ENCODE data around the gene DDC.
A peak's percentile ranks its signal among the peaks of the same experiment; 100 is the strongest.

The DDC gene, protein sequence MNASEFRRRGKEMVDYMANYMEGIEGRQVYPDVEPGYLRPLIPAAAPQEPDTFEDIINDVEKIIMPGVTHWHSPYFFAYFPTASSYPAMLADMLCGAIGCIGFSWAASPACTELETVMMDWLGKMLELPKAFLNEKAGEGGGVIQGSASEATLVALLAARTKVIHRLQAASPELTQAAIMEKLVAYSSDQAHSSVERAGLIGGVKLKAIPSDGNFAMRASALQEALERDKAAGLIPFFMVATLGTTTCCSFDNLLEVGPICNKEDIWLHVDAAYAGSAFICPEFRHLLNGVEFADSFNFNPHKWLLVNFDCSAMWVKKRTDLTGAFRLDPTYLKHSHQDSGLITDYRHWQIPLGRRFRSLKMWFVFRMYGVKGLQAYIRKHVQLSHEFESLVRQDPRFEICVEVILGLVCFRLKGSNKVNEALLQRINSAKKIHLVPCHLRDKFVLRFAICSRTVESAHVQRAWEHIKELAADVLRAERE

DNA sequence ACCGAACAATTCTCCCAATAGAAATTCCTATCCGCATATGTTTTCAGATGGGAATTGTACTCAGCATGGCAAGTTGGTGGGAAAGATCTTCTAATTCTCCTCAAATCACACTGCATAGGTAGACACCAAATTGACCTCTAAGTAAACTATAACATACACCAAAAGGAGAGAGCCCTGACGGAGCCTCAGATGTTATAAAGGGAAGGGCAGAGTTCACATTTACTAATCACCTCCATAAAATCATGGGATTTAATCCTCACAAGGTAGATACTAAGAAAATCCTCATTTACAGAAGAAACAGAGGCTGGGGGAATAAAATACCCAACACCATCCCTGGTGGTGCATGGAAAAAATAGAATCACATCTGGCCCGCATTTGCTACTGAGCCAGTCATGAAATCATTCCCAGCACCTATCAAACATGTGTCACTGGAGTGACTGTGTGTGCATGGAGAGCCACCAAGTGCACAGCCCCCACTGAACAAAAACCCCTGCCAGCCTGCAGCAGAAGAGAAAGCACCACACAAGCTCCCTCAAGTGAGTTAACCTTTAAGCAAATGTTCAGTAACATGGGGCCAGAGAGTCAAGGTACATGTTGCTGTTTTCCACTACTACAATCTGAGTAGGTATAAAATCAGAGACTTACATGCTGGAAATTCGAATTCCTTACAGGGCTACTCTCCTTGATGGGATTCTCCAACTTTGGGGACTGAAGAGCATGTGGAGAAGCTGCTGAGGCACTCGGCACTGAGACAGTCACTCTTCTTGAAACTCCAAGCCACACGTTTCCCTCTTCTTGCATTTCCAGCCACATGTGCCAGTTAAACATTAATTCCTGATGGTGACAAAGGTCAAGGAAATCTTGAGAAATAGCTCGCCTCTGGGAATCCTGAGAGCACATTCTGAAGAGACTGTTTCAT, at the start of gene DDC:
TSS of gene DDC (minus strand) at position 766 of the 919 bp plus-strand sequence. CDS start 21,320 bp downstream, outside the sequence.
- DNase-seq = no peak

DNA sequence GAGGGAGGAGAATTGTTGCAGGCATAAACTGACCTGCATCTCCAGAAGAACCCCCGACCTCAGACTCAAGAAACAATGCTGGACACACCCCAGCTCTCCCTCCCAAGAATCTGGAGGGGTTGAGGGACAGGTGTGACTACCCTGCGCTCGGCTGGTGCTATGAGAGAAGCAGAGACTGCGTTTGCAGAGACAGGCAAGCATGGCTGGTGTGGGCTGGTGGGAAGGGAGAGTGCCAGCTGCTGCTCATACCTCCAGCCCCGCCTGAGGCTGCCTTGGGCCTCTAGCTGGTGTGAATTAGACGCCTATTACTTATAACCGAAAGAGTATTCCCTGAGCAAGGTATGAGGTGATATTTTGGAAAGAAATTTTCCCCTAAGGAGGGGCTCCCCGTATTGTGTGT, 48.3 kb upstream of the DDC start:
- no peak for DNase-seq

DNA sequence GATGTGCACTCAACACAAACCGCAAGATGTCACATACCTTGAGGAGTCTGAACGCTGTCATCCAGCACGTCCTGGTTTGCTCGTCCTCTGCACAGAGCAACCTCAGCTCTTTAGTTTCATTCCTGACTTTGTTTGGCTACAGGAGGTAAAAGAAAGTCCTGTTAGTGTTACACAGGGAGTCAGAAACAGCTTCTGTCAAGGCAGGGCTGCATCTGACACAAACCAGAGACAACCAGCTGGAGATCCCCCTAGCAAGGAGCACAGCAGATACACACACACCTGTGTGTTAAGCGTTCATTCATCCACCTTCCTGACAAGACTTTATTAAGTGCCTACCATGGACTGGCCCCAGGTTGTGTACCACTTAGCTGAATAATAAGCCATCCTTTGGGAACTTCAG, 47.5 kb upstream of the DDC start:
- no peak for DNase-seq

DNA sequence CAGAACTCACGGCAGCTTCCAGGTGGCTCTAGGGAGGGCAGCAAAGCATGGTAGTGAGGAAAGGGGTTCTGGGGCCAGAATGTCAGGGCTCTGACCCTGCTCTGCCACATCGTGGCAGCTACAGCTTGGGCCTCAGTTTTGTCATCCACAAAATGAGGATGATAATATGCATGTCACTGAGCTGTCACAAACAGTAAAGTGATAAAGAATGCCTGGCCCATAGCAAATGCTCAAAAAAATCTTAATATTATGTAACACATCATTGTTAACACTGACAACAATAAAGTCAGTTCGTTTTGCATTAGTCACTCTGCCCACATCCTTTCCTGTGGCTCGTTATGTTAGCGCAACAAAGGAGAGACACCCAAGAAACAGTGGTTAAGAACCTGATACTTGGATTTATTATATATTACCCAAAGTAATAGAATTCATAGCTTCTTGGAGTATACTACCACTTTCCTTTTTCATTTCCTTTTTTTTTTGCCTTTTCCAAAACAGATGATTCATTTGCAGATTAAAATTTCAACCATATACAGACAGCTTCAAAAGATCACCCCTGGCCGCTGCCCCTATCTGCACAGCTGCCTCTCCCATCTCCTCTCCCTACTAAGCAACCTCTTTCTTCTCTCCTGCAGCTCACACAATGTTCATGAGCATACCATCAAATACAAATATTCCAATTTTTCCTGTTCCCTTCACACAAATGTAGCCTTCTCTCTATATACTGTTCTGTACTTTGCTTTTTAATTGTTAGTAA, 45.5 kb upstream of the DDC start:
- no peak for DNase-seq

DNA sequence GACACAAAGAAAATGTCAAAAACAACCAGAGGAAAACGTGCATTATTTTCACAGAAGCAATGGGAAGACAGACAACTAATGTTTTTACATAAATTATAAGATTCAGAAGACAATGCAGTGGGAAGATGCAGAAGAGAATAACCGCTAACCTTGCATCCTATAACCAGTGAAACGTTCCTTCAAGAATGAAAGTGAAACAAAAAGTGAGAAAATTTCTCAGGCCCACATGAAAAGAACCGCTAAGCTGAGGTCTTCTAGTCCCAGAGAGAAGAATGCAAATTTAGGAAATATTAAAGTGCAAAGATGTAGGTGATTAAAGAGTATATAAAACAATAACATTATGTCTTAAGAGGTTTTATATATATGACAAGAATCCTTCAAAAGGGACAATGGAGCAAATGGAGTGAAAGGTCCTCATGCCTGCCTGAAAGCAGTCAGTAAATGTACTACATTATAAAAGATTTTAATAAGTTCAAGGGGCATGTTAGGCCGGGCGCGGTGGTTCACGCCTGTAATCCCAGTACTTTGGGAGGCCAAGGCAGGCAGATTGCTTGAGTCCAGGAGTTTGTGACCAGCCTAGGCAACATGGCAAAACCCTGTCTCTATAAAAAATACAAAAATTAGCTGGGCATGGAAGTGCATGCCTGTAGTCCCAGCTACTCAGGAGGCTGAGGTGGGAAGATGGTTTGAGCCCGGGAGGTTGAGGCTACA, 43.1 kb upstream of the DDC start:
- DNase-seq = no peak

DNA sequence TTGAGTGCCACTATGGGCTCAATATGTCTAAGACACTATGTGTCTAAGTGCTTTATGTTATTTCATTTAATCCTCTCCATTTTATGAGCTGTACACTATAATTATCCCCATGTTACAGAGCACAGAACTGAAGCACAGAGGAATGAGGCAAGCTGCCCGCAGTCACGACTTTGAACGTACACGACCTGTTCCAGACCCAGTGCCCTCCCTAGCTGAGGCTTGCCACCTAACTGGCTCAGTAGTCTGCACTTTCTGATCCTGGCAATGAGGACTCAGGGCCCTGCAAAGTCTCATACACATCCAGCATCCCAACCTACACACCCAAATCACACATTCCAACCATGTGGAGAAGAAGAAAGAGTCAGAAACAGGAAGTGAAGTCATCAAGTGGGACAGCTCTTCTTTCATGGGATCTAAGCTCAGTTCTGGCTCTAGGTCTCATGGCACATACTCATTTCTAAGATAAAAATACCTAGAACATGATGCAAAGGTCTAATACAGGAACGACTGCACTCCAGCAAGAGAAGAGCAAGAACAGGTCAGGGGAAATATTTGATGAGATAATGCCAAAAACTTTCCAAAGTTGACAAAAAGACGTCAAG, 42.4 kb upstream of the DDC start:
- no peak for DNase-seq

DNA sequence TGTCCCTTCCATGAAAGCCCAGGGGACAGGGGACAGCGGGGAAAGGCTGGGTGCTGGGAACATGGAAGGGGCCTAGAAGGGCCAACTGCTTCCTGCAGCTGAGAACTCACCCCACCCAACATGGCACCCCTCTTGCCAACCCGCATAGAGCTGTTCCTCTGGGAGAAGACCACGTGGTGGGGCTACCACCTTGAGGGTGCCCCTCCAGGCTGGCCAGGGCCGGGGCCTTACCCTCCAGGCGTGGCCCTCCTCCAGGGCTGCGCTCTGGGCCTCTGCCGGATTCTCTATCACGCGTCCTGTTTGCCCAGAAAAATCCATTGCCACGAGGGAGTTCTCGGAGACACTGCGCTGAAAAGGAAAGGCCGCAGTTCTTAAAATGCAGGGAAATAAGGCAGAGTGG, 39.9 kb upstream of the DDC start:
- DNase-seq = no peak

DNA sequence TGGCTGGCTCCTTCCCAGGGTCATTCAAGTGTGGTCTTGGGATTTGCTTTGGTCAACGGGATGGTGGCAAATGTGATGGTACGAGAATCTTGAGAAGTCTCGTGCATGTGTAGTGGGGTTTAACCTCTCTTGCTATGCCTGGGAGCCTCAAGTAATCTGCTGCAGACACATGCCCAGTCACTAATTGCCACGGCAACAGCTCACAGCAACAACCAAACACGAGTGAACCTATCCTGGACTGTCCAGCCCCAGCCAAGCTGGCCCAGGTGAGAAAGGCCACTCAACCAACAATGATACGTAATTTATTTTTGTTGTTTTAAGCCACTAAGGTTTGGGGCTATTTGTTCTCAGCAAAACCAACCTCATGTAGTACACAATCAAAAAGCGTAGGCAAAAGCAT, 38.1 kb upstream of the DDC start:
- no peak for DNase-seq

DNA sequence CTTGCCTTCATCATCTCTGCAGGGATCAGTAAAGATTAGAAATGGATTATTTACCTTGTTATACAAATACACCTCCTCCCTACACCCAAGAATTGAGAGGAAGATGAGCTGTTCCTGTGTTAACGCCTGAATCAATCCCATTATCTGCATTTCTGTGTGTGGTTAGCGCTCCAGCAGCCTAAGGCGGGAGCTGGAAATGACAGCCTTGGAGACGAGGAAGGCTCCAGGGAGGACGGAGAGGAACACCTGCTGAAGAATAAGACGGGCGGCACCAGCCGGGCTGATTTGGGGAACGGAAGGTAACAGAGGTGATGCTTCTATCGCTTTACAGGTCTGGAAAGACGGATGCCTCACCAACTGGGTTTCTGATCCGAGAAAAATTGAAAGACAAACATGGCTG, 34.2 kb upstream of the DDC start:
- DNase-seq = no peak

DNA sequence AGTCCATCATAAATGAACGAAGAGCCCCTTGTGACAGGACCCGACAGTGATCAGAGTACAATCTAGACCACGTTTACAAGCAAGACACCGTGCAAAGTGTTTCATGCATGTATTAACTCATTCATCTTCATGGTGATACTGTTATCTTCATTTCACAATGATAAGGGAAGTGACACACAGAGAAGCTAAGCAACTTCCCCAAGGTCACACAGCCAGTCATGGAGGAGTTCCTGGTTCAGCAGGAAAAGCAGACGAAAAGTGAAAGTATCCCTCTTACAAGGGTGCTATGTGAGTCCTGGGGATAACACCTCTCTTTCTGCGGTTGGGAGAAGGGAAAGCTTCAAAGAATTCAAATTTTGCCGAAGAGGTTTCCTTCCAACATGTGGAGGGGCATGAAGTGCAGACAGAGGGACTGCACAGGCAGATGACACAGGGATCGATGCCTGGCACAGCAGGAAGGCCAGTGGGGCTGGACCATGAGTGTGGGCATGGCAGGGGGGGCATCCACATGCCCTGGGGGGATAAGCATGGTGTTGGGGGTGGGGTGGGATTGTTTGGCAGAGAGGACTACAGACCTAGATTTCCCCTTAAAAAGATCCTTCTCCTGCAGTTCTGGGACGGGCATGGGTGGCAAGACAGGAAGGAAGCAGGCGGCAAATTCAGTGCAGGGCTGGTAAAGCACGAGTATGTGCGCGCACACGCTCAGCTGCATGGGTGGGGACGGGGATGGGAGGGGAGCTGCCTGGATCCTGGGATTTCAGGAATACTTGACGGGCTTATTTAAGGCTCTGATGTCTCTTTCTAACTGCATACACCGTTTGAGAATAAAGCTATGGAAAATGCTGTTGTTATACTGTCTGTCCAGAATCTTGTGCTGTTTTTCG, 33.5 kb upstream of the DDC start:
- DNase-seq = no peak

DNA sequence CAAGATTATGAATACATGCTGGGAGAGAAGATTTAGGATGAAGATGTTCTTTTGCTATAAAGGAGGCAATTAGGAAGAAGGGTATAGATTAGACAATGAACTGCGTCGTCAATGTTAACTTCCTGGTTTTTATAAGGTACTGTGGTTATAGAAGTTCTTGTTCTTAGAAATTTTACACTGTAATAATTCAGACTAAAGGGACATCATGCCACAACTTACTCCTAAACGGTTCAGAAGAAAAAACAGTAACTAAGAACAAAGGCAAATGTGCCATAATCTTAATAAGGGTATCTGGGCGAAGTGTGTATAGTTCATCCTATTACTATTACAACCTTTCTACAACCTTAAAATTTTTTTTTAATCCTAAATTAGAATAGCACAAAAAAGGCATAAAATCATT, 31.3 kb upstream of the DDC start:
- DNase-seq = no peak

DNA sequence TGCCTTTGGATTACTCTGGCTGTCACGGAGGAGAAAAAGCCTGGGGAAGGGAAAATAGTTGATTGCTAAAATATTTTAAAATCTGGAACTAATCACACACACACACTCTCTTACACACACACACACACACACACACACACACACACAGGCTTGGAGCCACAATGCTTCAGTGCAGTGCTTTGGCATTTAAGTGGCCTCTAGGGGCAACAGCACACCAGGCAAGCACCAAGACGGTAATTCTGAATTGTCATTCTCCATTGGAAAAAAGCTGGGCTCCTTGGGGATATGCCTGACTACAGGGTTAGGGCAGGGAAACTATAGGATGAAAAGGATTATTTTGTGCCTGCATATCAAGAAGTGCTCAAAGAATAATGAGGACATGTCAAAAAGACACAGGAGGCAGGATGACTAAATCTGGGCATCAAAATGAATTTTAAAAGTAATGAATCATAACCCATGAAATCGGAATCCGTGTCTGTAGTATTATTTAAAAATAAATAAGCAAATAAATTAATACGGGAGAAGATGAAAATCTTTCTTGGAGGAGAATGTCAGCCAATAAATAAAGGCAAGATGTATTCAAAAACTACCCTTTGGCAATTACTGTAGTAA, 30.4 kb upstream of the DDC start:
- peak; percentile 20 for DNase-seq

DNA sequence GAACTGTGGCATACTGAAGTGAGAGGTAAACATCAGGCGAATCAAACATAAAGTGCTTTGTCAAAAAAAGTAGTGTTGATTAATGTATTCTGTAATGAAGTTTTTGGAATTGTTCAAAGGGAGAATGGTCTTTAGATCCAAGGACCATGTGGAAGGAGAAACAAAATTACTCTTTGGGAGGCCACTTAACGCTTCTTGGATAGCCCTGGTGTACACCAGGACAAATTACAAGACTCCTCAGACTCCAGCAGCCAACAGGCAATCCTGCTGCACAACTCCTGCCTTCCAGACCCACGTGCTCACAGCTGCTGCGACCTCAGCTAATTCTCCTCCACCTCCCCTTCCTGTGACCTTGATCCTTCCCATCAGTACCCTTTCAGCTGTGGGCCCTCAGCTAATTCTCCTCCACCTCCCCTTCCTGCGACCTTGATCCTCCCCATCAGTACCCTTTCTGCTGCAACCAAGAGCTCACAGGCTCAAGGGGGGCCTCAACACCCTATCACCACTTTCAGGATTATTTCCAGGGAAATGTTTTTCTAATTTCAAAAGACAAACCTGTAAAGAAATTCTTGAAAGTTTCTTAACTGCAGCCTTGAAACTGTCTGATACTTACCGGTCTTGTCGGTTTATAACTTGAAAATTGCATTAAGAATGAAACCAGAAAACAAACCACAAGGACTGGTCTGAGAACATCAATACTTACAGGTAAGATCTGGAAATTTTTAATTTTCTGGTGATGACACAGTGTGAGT, 29.7 kb upstream of the DDC start:
- DNase-seq = no peak

DNA sequence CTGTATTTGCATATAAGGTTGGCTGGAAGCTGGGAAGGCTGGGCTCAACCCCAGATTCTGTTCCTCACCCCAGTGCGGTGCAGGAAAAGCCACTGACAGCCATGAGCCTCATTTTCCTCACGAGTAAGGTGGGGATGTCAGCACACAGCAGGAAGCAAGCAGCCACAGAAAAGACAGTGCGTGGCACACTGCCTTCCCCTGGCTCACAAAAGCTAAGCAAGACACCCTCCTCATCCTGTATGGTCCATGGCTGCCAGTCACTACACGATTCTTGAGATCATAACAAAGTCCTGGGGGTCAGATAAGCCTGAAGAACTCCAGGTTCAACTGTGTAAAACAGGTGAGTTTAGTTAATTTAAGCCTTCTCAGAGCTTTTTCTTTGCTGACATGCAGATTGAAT, 28.9 kb upstream of the DDC start:
- DNase-seq = no peak

DNA sequence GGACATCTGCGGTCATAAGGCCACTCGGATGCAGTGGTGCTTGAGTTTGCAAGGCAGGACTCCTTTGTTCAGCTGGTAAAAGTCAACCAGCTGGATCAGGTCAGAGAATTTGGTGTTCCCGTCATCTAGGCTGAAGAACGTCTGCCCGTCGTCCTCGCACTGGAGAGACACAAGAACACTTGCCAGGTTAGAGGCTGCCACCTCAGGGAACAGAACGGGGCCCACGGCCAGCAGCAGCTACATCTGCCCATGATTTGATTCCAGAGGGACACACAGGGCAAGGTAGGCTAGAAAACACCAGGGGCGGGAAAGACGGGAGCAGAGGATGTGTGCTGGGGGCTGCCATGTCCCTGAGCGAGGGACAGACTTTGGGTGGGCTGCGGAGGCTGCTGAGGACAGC, 27.7 kb upstream of the DDC start:
- no peak for DNase-seq

DNA sequence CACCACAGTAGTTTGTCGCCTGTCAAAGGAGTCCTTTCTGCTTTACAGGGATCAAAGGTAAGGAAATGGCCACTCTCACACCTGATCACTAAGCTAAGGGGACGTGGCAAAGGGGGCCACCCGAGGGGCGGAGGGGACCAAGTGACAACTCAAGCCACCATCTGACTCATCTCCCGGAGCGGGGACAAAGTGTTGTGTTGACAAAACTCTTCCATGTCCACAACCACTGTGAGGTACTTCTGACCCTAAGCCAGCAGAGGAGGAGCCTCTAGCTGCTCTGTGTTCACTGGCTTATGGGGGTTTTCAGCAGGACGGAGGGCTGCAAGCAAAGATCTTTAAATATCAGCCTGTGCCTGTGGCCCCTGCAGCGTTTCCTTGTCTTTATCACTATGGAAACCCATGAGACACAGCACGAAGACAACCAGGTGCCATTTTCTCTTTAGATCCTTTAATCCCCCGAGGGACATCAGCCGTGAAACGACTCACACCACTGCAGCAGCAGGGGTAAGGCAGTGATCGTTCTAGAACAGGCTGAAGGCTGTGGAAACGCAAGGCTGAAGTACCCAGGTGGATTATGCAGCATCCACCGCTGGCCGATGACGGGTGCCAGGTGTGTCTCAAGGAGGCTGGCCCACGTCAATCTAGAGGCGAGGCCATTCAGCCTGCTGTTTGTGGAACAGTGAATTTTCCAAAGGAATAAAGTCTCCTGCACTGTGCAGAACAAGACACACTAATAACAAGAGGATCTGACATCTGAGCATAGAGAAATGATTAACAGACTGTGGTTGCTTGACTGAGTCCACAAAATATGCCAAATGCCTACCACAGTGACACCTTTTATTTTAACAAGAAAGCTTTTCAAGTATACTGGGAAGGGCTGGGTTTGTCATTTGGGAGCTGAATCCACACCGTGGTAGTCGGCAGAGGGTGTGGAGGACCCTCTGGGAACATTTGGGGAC, 26.6 kb upstream of the DDC start:
- no peak for DNase-seq

DNA sequence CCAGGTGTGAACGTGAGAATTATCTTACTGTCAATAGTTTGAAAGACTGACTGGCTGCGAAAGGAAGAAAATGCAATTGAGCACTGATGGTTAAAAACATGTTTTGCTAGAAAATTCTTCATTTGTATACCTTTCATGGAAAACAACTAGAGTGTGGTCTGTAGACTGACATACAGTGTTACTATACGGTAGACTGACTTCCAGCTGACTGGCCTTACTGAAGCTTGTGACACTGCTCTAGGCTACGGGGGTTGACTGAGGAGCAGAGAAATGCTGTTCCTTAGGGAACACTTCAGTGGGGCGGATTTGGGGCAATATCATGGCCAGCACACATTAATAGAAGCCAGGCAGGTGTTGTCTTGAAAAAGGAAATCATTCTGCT, 25.9 kb upstream of the DDC start:
- DNase-seq = no peak

DNA sequence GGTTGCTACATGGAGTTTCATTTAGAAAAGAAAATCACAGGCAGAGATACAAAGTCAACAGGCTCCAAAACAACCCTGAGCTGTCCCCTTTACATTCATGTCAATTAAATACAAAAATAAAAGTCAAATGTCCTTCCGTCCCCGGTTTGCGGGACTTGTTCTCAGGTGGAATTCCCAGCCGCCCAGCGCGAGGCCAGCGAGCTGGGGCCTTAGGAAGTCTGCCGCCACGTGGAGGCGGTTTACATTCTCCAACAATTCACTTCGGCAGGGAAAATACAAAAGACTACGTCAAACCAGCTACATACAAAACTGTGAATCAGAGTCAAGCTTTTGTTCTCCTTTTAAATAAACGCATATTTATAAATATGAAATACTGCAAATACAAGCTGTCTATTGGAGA, 25.3 kb upstream of the DDC start:
- no peak for DNase-seq

DNA sequence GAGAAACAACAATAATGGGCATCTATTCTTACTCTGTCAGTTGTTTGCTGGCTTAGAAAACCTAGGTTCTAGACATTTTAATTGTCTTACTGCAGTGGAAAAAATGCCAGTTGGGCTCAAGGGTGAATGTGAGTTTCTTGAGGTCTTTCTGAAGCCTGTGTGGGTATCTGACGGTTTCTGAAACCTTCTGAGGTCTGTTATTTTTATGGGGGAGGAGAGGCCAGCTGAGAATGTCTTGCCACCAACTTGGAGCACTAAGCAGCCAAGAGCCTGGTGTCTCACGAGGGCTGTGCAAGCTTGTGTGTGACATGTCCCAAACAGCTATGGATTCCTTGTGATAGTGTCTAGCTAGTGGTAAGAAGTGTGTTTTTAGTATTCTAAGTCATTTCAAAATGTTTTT, 24.2 kb upstream of the DDC start:
- no peak for DNase-seq

All from NCI-H1694 (cell line).